ENCODE measurements around the gene KCNQ1. TPM values are rescaled to one million over a fixed set of nuclear protein-coding genes. Genes with fewer than 3 reads are reported as not detected.

Gene KCNQ1
- polyA plus RNA-seq, 1 donor (not counting 4 experiments of a cell fraction or from before 2014, with no cell fraction given) = not detected

DNA sequence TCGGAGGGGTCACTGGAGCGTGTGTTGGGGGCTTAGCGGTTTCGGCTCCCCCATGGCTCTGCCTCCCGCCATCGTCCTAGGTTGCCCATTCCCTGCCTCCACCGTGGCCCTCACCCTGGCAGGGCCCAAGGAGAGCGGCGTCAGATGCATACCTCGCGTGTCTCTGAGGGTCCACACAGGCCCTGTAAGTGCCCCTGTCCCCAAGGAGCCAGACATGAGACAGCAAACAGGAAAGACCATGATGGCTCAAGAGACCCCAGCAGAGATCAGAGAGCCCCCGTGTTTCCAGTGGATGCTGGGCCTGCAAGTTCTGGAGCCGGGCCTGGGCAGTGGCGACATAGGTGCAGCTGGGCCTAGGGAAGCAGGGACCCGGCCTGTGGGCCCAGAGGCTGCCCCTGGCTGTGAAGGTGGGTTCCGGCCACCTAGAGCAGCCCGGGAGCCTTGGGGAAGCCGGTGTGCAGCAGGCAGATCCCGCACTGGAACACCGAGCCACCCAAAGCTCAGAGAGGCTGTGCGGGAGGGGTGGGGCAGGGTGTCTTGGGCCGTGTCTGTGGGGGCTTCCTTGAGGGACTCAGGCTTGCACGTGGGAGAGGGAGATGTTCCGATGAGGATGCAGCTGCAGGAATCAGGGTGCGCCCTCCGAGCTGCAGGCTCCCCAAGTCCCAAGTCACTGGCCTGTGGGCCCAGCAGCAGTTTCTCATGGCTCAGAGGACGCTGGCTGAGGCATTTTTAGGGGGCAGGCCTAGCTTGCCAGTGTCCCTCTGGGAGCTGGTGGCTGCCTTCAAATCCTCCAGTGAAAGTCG, 128.6 kb downstream of the KCNQ1 start:
- H3K9me3 ChIP-seq (ENCODE audit: control insufficient read depth, low read depth, low read length) = no peaks in the 10 kb centered on the region
- dilution Hi-C loops (cut with MboI; ENCODE audit: extremely low pct_ligation_motif_present, low sequenced_read_pairs) = no loop called here
- FAIRE-seq (no peak), DNase-seq (ENCODE audit: low read depth, low spot score) (no peak)
- no peaks in the 10 kb centered on the region for H3K9me1 ChIP-seq (ENCODE audit: control insufficient read depth, extremely low read depth, insufficient read depth, low read length)
- no peaks in the 10 kb centered on the region for H4K20me1 ChIP-seq (ENCODE audit: control insufficient read depth, extremely low read depth, insufficient read depth, low read length)
- H3K36me3 ChIP-seq (ENCODE audit: control insufficient read depth in 2 of 2, extremely low read depth in 1 of 2, insufficient read depth in 2 of 2, low read length in 2 of 2) = no peaks in the 10 kb centered on the region
- no peak overlapping the region for H3K27ac ChIP-seq (ENCODE audit: control insufficient read depth, insufficient read depth, low read length)
- H3K4me3 ChIP-seq (ENCODE audit: control insufficient read depth in 2 of 3, extremely low read depth in 1 of 3, insufficient read depth in 2 of 3, low read depth in 1 of 3, low read length in 3 of 3) = no peak overlapping the region
- no peaks in the 10 kb centered on the region for H3K79me2 ChIP-seq (ENCODE audit: control insufficient read depth, insufficient read depth, low read length)
- H3K9ac ChIP-seq (ENCODE audit: control insufficient read depth, extremely low read depth, insufficient read depth, low read length) = no peak overlapping the region
- no peak overlapping the region for H2AFZ ChIP-seq (ENCODE audit: control insufficient read depth, low read length)
- H3K4me2 ChIP-seq (ENCODE audit: control insufficient read depth, extremely low read depth, insufficient read depth, low read depth, low read length) = no peak overlapping the region
- H3K4me1 ChIP-seq (ENCODE audit: control insufficient read depth, extremely low read depth, insufficient read depth, low read length) = no peaks in the 10 kb centered on the region
- no peaks in the 10 kb centered on the region for H3K27me3 ChIP-seq (ENCODE audit: control insufficient read depth, extremely low read depth, insufficient read depth, low read length)
- TF ChIP-seq EZH2 (IDR thresholded peaks at IDR 0.05; ENCODE audit: low read length) = no peak
- TF ChIP-seq, protein P1, sequence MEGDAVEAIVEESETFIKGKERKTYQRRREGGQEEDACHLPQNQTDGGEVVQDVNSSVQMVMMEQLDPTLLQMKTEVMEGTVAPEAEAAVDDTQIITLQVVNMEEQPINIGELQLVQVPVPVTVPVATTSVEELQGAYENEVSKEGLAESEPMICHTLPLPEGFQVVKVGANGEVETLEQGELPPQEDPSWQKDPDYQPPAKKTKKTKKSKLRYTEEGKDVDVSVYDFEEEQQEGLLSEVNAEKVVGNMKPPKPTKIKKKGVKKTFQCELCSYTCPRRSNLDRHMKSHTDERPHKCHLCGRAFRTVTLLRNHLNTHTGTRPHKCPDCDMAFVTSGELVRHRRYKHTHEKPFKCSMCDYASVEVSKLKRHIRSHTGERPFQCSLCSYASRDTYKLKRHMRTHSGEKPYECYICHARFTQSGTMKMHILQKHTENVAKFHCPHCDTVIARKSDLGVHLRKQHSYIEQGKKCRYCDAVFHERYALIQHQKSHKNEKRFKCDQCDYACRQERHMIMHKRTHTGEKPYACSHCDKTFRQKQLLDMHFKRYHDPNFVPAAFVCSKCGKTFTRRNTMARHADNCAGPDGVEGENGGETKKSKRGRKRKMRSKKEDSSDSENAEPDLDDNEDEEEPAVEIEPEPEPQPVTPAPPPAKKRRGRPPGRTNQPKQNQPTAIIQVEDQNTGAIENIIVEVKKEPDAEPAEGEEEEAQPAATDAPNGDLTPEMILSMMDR (optimal IDR thresholded peaks at IDR 0.05 in 1 of 3, IDR thresholded peaks at IDR 0.05 in 1 of 3, conservative IDR thresholded peaks at IDR 0.05 in 1 of 3; ENCODE audit: extremely low read depth in 1 of 3, insufficient read depth in 2 of 3, low read length in 3 of 3) = no peak

DNA sequence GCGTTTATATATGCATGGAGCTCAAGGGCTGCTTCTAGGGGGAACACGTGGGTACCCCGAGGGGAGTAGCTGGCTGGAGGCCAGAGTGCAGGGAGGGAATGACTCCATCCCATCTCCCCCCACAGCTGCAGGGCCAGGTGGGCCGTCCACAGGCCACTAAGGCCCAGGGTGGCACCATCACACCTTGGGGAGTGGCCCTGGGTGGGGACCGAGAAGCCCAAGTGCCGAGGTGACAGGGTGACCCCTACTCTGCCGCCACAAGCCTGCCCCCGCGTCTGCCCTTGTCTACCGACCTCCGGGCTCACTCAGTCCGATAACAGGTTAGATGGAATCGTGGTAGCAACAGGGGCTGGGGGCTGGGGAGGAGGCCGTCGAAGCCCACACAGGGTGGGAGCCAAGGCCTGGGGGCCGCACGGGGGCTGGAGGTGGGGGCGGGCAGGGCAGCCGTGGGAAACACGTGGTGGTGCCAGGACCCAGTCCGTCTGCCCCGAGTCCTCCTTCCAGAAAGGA, 129.3 kb downstream of the KCNQ1 start:
- no peaks in the 10 kb centered on the region for H3K79me2 ChIP-seq (ENCODE audit: control insufficient read depth, insufficient read depth, low read length)
- H3K27me3 ChIP-seq (ENCODE audit: control insufficient read depth, extremely low read depth, insufficient read depth, low read length) = no peaks in the 10 kb centered on the region

More for the DNA sequence above, 129.3 kb downstream of the KCNQ1 start:
- Histone ChIP-seq H3K4me2 (ENCODE audit: control insufficient read depth, extremely low read depth, insufficient read depth, low read depth, low read length) (no peak overlapping the region), H3K9me3 (ENCODE audit: control insufficient read depth, low read depth, low read length) (no peaks in the 10 kb centered on the region), H3K9ac (ENCODE audit: control insufficient read depth, extremely low read depth, insufficient read depth, low read length) (no peak overlapping the region), H3K4me1 (ENCODE audit: control insufficient read depth, extremely low read depth, insufficient read depth, low read length) (no peaks in the 10 kb centered on the region), H3K4me3 (ENCODE audit: control insufficient read depth in 2 of 3, extremely low read depth in 1 of 3, insufficient read depth in 2 of 3, low read depth in 1 of 3, low read length in 3 of 3) (no peak overlapping the region), H2AFZ (ENCODE audit: control insufficient read depth, low read length) (no peak overlapping the region), H4K20me1 (ENCODE audit: control insufficient read depth, extremely low read depth, insufficient read depth, low read length) (no peaks in the 10 kb centered on the region), H3K36me3 (ENCODE audit: control insufficient read depth in 2 of 2, extremely low read depth in 1 of 2, insufficient read depth in 2 of 2, low read length in 2 of 2) (no peaks in the 10 kb centered on the region), H3K9me1 (ENCODE audit: control insufficient read depth, extremely low read depth, insufficient read depth, low read length) (no peaks in the 10 kb centered on the region), H3K27ac (ENCODE audit: control insufficient read depth, insufficient read depth, low read length) (no peak overlapping the region)
- dilution Hi-C loops (cut with MboI; ENCODE audit: extremely low pct_ligation_motif_present, low sequenced_read_pairs) = no loop called here
- DNase-seq (ENCODE audit: low read depth, low spot score) (no peak), FAIRE-seq (no peak)
- TF ChIP-seq, protein P1 (optimal IDR thresholded peaks at IDR 0.05 in 1 of 3, IDR thresholded peaks at IDR 0.05 in 1 of 3, conservative IDR thresholded peaks at IDR 0.05 in 1 of 3; ENCODE audit: extremely low read depth in 1 of 3, insufficient read depth in 2 of 3, low read length in 3 of 3) = no peak

Measured in keratinocyte (primary cell).